ENCODE measurements around the gene NOL3.

The NOL3 gene

GRCh38 chr16:67196881-67197280 lies 26.5 kb downstream of the NOL3 start:
- Histone ChIP-seq H3K4me1 (ENCODE audit: insufficient read depth, low read length, poor library complexity, severe bottlenecking) (peaks cover 18% of the 10 kb centered on the region), H3K9me3 (ENCODE audit: insufficient read depth, low read depth, low read length) (no peaks in the 10 kb centered on the region), H3K4me2 (ENCODE audit: low read depth, low read length, poor library complexity, severe bottlenecking) (peak overlapping the region; percentile 32), H3K27me3 (ENCODE audit: insufficient read depth, low read length, poor library complexity, severe bottlenecking) (no peaks in the 10 kb centered on the region), H4K20me1 (ENCODE audit: insufficient read depth, low read length, poor library complexity, severe bottlenecking) (peaks cover 32% of the 10 kb centered on the region), H3K36me3 (ENCODE audit: insufficient read depth, low read length) (peaks cover 52% of the 10 kb centered on the region; the same call in 1 of the 2 replicates), H3K9me2 (replicated peaks; ENCODE audit: low read depth, low read length) (no peaks in the 10 kb centered on the region), H3K79me2 (ENCODE audit: insufficient read depth, low read length) (peaks cover 50% of the 10 kb centered on the region), H3K4me3 (ENCODE audit: low read length, poor library complexity, severe bottlenecking) (no peak overlapping the region), H2AFZ (ENCODE audit: low read length) (no peak overlapping the region), H3K9ac (ENCODE audit: low read depth, low read length, poor library complexity, severe bottlenecking) (no peak overlapping the region), H3F3A (ENCODE audit: low read depth) (no peaks in the 10 kb centered on the region)
- TF ChIP-seq EZH2phosphoT487 (IDR thresholded peaks at IDR 0.05; ENCODE audit: borderline replicate concordance) = no peak
- TF ChIP-seq CTCF (conservative IDR thresholded peaks at IDR 0.05; ENCODE audit: low read length) = no peak

GRCh38 chr16:67197704-67198103 lies 27.4 kb downstream of the NOL3 start:
- no peaks in the 10 kb centered on the region for H3K9me2 ChIP-seq (replicated peaks; ENCODE audit: low read depth, low read length)
- H4K20me1 ChIP-seq (ENCODE audit: insufficient read depth, low read length, poor library complexity, severe bottlenecking) = peaks cover 25% of the 10 kb centered on the region
- no peaks in the 10 kb centered on the region for H3K27me3 ChIP-seq (ENCODE audit: insufficient read depth, low read length, poor library complexity, severe bottlenecking)
- TF ChIP-seq EZH2phosphoT487 (IDR thresholded peaks at IDR 0.05; ENCODE audit: borderline replicate concordance) (no peak), CTCF (conservative IDR thresholded peaks at IDR 0.05; ENCODE audit: low read length) (no peak)
- H2AFZ ChIP-seq (ENCODE audit: low read length) = no peak overlapping the region
- H3K79me2 ChIP-seq (ENCODE audit: insufficient read depth, low read length) = peaks cover 43% of the 10 kb centered on the region
- no peaks in the 10 kb centered on the region for H3K9me3 ChIP-seq (ENCODE audit: insufficient read depth, low read depth, low read length)
- H3K9ac ChIP-seq (ENCODE audit: low read depth, low read length, poor library complexity, severe bottlenecking) = no peak overlapping the region
- no peak overlapping the region for H3K4me3 ChIP-seq (ENCODE audit: low read length, poor library complexity, severe bottlenecking)
- peaks cover 18% of the 10 kb centered on the region for H3K4me1 ChIP-seq (ENCODE audit: insufficient read depth, low read length, poor library complexity, severe bottlenecking)
- H3K36me3 ChIP-seq (ENCODE audit: insufficient read depth, low read length) = peaks cover 61% of the 10 kb centered on the region; the same call in 1 of the 2 replicates
- peak overlapping the region; percentile 32 for H3K4me2 ChIP-seq (ENCODE audit: low read depth, low read length, poor library complexity, severe bottlenecking)
- no peaks in the 10 kb centered on the region for H3F3A ChIP-seq (ENCODE audit: low read depth)

- peak; percentile 78 for TF ChIP-seq CTCF (conservative IDR thresholded peaks at IDR 0.05; ENCODE audit: low read length)
- TF ChIP-seq EZH2phosphoT487 (IDR thresholded peaks at IDR 0.05; ENCODE audit: borderline replicate concordance) = no peak
- H3K4me2 ChIP-seq (ENCODE audit: low read depth, low read length, poor library complexity, severe bottlenecking) = no peak overlapping the region
- no peaks in the 10 kb centered on the region for H3K9me2 ChIP-seq (replicated peaks; ENCODE audit: low read depth, low read length)
- H3K4me1 ChIP-seq (ENCODE audit: insufficient read depth, low read length, poor library complexity, severe bottlenecking) = peaks cover 15% of the 10 kb centered on the region
- H3K4me3 ChIP-seq (ENCODE audit: low read length, poor library complexity, severe bottlenecking) = no peak overlapping the region
- H3K27me3 ChIP-seq (ENCODE audit: insufficient read depth, low read length, poor library complexity, severe bottlenecking) = no peaks in the 10 kb centered on the region
- peaks cover 67% of the 10 kb centered on the region; the same call in 1 of the 2 replicates for H3K36me3 ChIP-seq (ENCODE audit: insufficient read depth, low read length)
- H4K20me1 ChIP-seq (ENCODE audit: insufficient read depth, low read length, poor library complexity, severe bottlenecking) = peaks cover 20% of the 10 kb centered on the region
- no peak overlapping the region for H2AFZ ChIP-seq (ENCODE audit: low read length)
- H3K9ac ChIP-seq (ENCODE audit: low read depth, low read length, poor library complexity, severe bottlenecking) = no peak overlapping the region
- H3F3A ChIP-seq (ENCODE audit: low read depth) = no peaks in the 10 kb centered on the region
- H3K79me2 ChIP-seq (ENCODE audit: insufficient read depth, low read length) = peaks cover 37% of the 10 kb centered on the region
- H3K9me3 ChIP-seq (ENCODE audit: insufficient read depth, low read depth, low read length) = no peaks in the 10 kb centered on the region
These were observed 27.9 kb downstream of the NOL3 start for GRCh38 chr16:67198238-67198734.
